C4-2B (cell line): ENCODE measurements around the gene TTC16.

ENCODE experiments used
- CTCF ChIP-seq: fragments of 450-650 bp; conservative IDR thresholded peaks from 2 replicates; pipeline ENCODE4 v1.5.1; 2017; ENCODE audit warnings: mild to moderate bottlenecking
- ZFX ChIP-seq: fragments of 450-650 bp; IDR thresholded peaks from 2 replicates; pipeline ENCODE4 v1.6.1; 2017

- TF ChIP-seq CTCF (no peak), ZFX (no peak)
Measured at GRCh38 chr9:127723013-127723412, 7.1 kb downstream of the TTC16 start.
